GM06990 (cell line): ENCODE results near the gene EGLN3.

Source experiments
- DNase-seq: peaks from one replicate; pipeline ENCODE4 v3.0.0-alpha.2; 2011; ENCODE audit not compliant: insufficient read length; ENCODE audit errors: extremely low read depth
- H3K27me3 ChIP-seq: replicated peaks from 2 replicates; pipeline ENCODE4 v1.6.0; 2011; ENCODE audit warnings: low read length; ENCODE audit not compliant: control insufficient read depth, insufficient read depth
- H3K36me3 ChIP-seq: 2 replicates; pipeline ENCODE4 v1.5.1; 2011; ENCODE audit warnings: low read length; ENCODE audit not compliant: control insufficient read depth, insufficient read depth
- H3K4me3 ChIP-seq: replicated peaks from 2 replicates; pipeline ENCODE4 v1.5.1; 2011; ENCODE audit warnings: low read depth, mild to moderate bottlenecking, control low read depth, low read length
- TF ChIP-seq, protein P1 (sequence below): IDR thresholded peaks from 2 replicates; pipeline ENCODE4 v1.5.1; 2011; ENCODE audit warnings: low read length, control low read depth, mild to moderate bottlenecking, inconsistent platforms; ENCODE audit not compliant: insufficient read depth, poor library complexity, severe bottlenecking

EGLN3 gene

DNA sequence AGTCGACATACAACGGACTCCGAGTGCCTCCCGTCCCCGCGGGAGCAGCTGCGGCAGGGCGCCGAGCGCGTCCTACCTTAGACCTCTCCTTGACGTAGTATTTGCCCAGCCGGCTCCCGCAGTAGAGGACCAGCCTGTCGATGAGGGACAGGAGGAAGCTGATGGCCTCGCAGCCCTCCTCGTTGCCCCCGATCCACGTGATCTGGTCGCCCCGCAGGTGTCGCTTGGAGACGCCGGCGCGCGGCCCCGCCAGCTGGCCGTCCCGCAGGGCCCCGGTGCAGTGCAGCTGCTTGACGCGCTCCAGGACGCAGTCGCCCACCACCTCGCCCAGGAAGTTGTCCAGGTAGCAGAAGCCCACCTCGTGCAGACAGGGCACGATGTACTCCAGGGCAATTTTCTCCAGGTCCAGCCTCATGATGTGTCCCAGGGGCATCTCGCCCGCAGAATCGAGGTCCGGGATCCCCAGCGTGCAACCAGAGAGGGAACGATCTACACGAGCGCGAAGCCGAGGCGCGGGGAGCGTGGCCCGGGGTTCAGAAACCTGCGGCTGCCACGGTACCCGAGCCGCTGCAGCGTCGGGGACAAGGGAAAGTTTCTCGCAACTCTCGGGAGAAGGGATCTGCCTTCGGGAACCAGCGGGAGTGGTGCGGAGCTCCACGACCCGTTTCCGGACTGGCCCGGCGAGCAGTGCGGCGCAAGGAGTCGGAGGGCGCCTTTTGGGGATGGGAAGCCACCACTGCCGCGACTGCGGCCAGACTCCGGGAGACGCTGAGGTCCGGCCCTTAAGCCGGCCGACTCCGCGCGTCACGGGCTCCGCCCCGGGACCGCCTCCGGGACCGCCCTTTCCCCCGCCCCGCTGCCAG is at the start of gene EGLN3:
EGLN3 (minus strand) TSS at position 755 of the 863 bp plus-strand sequence; CDS start at position 433, 322 bp downstream.
- H3K4me3 ChIP-seq = peak within 1 kb of the TSS; percentile 62
- H3K27me3 ChIP-seq = no peaks in the 10 kb centered on the region; the same call in none of the 2 replicates
- H3K36me3 ChIP-seq = no peaks in the 10 kb centered on the region
- peak; percentile 80 for DNase-seq
- TF ChIP-seq, protein P1, sequence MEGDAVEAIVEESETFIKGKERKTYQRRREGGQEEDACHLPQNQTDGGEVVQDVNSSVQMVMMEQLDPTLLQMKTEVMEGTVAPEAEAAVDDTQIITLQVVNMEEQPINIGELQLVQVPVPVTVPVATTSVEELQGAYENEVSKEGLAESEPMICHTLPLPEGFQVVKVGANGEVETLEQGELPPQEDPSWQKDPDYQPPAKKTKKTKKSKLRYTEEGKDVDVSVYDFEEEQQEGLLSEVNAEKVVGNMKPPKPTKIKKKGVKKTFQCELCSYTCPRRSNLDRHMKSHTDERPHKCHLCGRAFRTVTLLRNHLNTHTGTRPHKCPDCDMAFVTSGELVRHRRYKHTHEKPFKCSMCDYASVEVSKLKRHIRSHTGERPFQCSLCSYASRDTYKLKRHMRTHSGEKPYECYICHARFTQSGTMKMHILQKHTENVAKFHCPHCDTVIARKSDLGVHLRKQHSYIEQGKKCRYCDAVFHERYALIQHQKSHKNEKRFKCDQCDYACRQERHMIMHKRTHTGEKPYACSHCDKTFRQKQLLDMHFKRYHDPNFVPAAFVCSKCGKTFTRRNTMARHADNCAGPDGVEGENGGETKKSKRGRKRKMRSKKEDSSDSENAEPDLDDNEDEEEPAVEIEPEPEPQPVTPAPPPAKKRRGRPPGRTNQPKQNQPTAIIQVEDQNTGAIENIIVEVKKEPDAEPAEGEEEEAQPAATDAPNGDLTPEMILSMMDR = no peak

DNA sequence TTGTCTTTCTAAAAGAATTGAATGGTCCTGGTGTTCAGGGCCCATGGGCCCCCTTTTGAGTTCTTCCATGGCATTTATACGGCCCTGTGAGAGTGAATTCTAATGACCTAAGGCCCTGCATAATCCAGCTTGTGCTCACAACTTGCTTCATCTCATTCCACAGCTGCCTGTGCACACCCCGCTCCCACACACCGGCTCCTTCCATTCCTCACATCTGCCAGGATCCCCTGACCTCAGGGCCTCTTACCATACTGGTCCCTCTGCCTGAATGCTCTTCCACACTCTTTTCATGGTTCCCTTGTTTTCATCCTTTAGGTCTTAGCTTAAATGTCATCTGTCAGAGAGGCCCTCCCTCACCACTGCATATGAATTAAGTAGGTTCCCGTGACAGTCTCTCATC is 49.5 kb upstream of the EGLN3 start:
- TF ChIP-seq, protein P1 = no peak
- Histone ChIP-seq H3K27me3 (no peaks in the 10 kb centered on the region), H3K36me3 (no peaks in the 10 kb centered on the region), H3K4me3 (no peak overlapping the region)
- DNase-seq = no peak

DNA sequence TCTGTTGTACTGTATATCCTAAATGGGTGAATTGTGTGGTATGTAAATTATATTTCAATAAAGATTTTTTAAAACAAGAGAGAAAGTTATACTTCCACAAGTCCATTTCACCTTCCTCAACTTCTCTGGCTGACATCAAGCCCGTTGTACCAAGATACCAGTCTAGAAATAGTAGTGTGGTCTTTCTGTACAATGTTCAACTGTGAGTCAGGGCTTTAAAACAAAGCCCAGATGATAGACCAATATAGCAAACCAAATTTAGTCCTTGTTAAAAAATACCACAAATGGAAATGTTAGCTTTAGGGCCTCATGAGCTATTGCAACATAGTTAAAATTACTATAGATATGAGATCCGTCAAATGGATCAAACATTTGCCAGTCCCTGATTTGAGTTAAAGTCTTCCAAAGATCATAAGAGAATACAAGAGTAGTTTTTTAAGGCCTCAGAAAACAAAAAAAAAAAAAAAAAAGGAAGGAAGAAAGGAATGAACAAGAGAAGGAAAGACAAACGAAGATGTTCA is 49.0 kb upstream of the EGLN3 start:
- Histone ChIP-seq H3K4me3 (no peak overlapping the region), H3K27me3 (no peaks in the 10 kb centered on the region), H3K36me3 (no peaks in the 10 kb centered on the region)
- TF ChIP-seq, protein P1 = no peak
- no peak for DNase-seq

DNA sequence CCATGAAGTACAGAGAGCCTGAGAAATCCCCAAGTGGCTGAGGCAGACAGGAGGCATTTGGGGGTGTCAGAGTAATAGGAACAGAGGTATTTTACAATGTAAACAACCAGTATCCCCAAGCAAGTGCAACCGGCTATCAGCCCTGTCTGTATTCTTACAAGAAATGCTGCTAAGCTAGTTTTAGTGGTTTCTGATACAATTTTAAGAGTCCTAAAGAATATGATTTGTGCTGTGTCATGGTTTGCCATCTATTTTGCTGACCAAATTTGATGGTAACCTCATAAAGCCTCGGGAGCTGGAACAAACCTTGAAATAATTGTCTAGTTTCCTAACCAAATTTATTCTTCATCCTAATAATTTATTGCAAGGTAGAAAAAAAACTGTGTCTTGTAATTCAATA is 46.7 kb upstream of the EGLN3 start:
- Histone ChIP-seq H3K27me3 (no peaks in the 10 kb centered on the region), H3K4me3 (no peak overlapping the region), H3K36me3 (no peaks in the 10 kb centered on the region)
- DNase-seq = no peak
- TF ChIP-seq, protein P1 = no peak

DNA sequence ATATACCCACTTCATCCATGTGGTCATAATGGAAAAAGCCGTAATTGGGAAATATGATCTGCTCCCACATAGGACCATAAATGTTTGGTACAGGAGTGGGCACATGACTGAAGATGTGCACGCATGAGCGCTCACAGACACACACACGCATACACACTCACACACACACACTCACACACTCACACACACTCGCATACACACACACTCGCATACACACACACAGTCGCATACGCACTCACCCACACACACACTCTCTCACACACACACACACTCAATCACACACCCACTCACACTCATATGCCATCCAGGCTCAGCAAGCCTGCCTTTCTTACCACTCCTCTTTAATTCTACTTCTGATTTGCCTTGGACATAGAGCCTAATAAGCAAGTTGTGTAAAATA is 45.6 kb upstream of the EGLN3 start:
- no peak for DNase-seq
- Histone ChIP-seq H3K27me3 (no peaks in the 10 kb centered on the region), H3K4me3 (no peak overlapping the region), H3K36me3 (no peaks in the 10 kb centered on the region)
- TF ChIP-seq, protein P1 = no peak
